ENCODE results near the gene DNM3.

GRCh38 chr1:172398970-172399755 lies 557.9 kb downstream of the DNM3 start:
- TF ChIP-seq CTCF (IDR thresholded peaks at IDR 0.05), result peak; percentile 92
- no peak for TF ChIP-seq EZH2 (IDR thresholded peaks at IDR 0.05; ENCODE audit: borderline replicate concordance, insufficient read depth, low read depth, low read length, poor library complexity, severe bottlenecking)
